Measurements from ENCODE around the gene MYO7A. TPM values are rescaled to one million over a fixed set of nuclear protein-coding genes. Genes with fewer than 3 reads are reported as not detected.

MYO7A gene
- polyA plus RNA-seq, 3 donors, result 3.6 to 6.4 (median 6.4) TPM

DNA sequence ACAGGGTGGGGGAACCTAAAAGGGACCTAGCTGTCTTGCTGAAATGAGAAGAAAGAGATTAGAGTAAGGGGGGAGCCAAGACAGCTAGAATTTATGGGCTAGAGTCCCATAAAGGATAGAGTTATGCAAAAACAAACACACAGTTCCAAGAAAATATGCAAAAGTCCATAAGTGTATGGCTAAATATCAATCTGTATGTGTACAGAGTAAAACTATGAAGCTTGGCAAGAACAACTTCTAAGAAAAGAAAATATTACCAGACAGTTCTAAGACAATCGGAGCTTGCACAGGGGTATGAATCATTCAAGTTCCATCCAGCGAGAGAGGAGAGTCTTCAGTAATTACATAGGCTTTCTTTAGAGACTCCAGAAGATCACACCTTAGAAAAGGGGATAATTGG lies 131.6 kb downstream of the MYO7A start:
- WGBS, 3 donors, result 67 to 84% (median 79%) methylated on average over 2 of the region's 2 CpGs
- no peak overlapping the region for H3K27ac ChIP-seq (ENCODE audit: low read depth, low read length)

DNA sequence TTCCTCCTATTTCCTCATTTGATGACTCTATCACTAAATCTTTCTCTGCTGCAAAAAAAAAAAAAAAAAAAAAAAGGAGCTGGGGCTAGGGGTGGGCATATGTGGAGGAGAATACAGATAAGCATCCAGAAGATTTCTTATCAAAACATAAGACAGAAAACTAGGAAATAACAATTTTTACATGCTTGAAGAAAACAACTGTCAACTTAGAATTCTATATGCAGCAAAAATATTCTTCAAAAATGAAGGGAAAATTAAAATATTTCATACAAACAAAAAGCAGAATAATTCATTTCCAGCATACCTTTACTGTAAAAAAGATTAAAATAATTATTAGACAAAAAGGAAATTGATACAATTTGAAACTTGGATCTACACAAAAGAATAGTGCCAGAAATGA lies 134.8 kb downstream of the MYO7A start:
- H3K27ac ChIP-seq (ENCODE audit: low read depth, low read length), result no peak overlapping the region

Other genes with a start within 250 kb of the MYO7A start
- 1 to 10 TPM in 1 of 3 donors, under 1 TPM in 1, not detected in 1; 0.03 to 1.1 TPM for gene B3GNT6, start 93.8 kb upstream of the MYO7A start, polyA plus RNA-seq
- 1 to 10 TPM; 1.2 to 8.5 (median 4.0) TPM for gene CAPN5, start 61.3 kb upstream of the MYO7A start, polyA plus RNA-seq
- not detected for gene OMP, start 25.4 kb upstream of the MYO7A start, polyA plus RNA-seq
- gene GDPD4, start 173.4 kb downstream of the MYO7A start, polyA plus RNA-seq, result not detected